ENCODE results near the gene HOXD9.

Gene HOXD9

DNA sequence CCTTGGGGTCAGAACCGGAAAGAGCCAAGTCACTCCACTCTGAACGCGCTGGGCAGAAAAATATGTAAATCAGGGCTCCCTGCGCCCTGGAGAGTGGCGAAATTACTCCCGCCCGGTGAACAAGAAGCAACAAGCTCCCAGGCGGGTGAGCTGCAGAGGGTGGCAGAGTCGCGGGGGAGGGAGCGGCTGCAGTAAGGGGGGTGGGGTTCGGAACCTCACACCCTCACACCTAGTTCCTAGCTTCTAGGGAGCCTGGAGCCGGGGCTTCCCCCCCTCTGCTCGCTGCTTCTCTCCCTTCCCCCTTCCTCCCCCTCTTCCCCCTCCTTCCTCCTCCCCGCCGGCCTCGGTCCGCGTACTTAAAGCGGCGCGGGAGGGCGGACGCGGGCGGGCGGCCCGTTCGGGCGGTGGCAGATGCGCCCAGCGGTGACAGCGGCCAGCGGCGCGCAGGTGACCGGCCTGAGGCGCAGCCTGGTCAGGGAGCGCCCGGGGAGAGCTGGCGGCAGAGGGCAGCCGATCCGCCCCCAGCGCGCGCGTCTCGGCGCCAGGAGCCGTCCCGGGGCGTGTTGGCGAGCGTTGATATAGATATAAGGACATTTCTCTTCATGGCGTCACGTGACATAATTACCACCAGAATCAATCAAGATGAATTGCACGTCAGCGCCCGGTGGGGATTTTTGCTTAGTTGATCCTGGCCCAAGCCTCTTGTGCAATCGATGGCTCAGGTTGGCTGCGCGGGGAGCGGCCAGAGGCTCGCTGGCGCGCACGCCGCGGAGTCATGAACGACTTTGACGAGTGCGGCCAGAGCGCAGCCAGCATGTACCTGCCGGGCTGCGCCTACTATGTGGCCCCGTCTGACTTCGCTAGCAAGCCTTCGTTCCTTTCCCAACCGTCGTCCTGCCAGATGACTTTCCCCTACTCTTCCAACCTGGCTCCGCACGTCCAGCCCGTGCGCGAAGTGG is 15.7 kb upstream of the HOXD9 start, which contains the start of gene HOXD11:
TSS of gene HOXD11 (plus strand) at position 700 of the 959 bp plus-strand sequence. CDS start at position 776, 76 bp downstream.
- no peak for TF ChIP-seq CTCF (IDR thresholded peaks at IDR 0.05)
- Histone ChIP-seq H3K27ac (no peak within 1 kb of the TSS), H3K4me3 (ENCODE audit: low read depth, low read length) (no peak within 1 kb of the TSS), H3K9ac (no peak within 1 kb of the TSS), H3K79me2 (no peaks in the 10 kb centered on the region), H3K27me3 (ENCODE audit: control insufficient read depth, insufficient read depth, low read length) (peaks cover 30% of the 10 kb centered on the region), H3K4me1 (no peaks in the 10 kb centered on the region), H3K9me3 (ENCODE audit: control insufficient read depth, low read length) (no peaks in the 10 kb centered on the region), H2AFZ (no peak within 1 kb of the TSS), H3K4me2 (ENCODE audit: low read length) (peak within 1 kb of the TSS; percentile 6), H3K36me3 (ENCODE audit: control insufficient read depth, insufficient read depth, low read length) (no peaks in the 10 kb centered on the region)

DNA sequence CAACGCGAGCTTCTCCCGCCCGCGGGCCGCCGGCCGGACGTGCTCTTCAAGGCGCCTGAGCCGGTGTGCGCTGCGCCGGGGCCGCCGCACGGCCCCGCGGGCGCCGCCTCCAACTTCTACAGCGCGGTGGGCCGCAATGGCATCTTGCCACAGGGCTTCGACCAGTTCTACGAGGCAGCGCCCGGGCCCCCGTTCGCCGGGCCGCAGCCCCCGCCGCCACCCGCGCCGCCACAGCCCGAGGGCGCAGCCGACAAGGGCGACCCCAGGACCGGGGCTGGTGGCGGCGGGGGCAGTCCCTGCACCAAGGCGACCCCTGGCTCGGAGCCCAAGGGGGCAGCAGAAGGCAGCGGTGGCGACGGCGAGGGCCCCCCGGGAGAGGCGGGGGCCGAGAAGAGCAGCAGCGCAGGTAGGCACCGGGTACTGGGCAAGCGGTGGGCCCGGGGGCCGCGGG is 14.8 kb upstream of the HOXD9 start:
- Histone ChIP-seq H3K4me3 (ENCODE audit: low read depth, low read length) (no peak overlapping the region), H3K9me3 (ENCODE audit: control insufficient read depth, low read length) (no peaks in the 10 kb centered on the region), H3K4me1 (no peaks in the 10 kb centered on the region), H3K36me3 (ENCODE audit: control insufficient read depth, insufficient read depth, low read length) (no peaks in the 10 kb centered on the region), H3K4me2 (ENCODE audit: low read length) (no peak overlapping the region), H3K27me3 (ENCODE audit: control insufficient read depth, insufficient read depth, low read length) (peaks cover 35% of the 10 kb centered on the region), H2AFZ (no peak overlapping the region), H3K79me2 (no peaks in the 10 kb centered on the region), H3K9ac (no peak overlapping the region), H3K27ac (no peak overlapping the region)
- no peak for TF ChIP-seq CTCF (IDR thresholded peaks at IDR 0.05)

DNA sequence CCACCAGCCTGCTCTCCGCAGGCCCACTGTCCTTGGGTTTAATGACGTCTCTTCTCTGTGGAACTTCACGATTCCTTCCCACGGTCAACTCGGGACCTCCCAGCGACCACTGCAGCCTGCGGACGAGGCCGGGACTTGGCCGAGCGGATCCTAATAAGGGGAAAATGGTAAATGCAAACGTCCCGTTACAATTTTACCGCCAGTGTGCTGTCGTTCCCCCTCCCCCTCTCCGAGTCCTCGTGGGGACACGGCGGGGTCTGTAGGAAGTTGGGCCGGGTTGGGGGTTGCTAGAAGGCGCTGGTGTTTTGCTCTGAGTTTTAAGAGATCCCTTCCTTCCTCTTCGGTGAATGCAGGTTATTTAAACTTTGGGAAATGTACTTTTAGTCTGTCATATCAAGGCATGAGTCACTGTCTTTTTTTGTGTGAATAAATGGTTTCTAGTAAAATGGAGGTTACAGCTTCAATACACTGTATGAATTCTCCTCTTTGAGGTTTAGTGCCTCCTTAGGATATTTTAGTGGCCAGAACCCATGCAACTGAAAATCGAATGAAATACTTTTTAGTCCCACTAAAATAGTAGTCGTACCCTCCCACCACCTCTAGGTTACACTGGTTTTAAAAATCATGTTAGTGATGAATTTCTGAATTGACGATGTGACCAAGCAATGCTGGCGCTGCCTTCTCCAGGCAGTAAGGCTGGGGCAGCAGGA is 13.2 kb upstream of the HOXD9 start:
- no peak overlapping the region for H3K4me2 ChIP-seq (ENCODE audit: low read length)
- H3K79me2 ChIP-seq: no peaks in the 10 kb centered on the region
- H3K9me3 ChIP-seq (ENCODE audit: control insufficient read depth, low read length): no peaks in the 10 kb centered on the region
- H3K4me3 ChIP-seq (ENCODE audit: low read depth, low read length): no peak overlapping the region
- no peaks in the 10 kb centered on the region for H3K36me3 ChIP-seq (ENCODE audit: control insufficient read depth, insufficient read depth, low read length)
- peaks cover 34% of the 10 kb centered on the region for H3K27me3 ChIP-seq (ENCODE audit: control insufficient read depth, insufficient read depth, low read length)
- no peaks in the 10 kb centered on the region for H3K4me1 ChIP-seq
- TF ChIP-seq CTCF (IDR thresholded peaks at IDR 0.05): no peak
- H2AFZ ChIP-seq: no peak overlapping the region
- H3K9ac ChIP-seq: no peak overlapping the region
- no peak overlapping the region for H3K27ac ChIP-seq

DNA sequence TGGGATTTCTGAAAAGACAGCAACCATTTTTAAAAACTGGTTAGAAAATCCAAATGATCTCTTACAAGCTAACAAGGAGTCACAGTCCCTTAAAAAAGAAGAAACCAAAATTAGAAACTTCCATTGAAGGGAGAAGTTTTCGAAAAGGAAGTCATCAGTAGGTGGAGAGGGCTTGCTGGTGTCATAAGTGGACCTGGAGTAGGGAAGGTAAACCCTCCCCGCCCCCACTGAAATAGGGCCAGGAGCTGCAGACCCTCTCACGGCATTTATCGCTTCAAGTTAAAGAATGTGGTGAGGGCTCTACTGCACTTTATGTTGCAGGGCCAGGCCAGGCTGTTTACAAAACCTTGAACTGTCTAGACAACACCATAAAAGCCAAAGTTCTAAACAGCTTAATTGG is 12.6 kb upstream of the HOXD9 start:
- no peak for TF ChIP-seq CTCF (IDR thresholded peaks at IDR 0.05)
- Histone ChIP-seq H3K9me3 (ENCODE audit: control insufficient read depth, low read length) (no peaks in the 10 kb centered on the region), H3K27ac (no peak overlapping the region), H2AFZ (no peak overlapping the region), H3K4me2 (ENCODE audit: low read length) (no peak overlapping the region), H3K9ac (no peak overlapping the region), H3K36me3 (ENCODE audit: control insufficient read depth, insufficient read depth, low read length) (no peaks in the 10 kb centered on the region), H3K4me3 (ENCODE audit: low read depth, low read length) (no peak overlapping the region), H3K4me1 (no peaks in the 10 kb centered on the region), H3K27me3 (ENCODE audit: control insufficient read depth, insufficient read depth, low read length) (peaks cover 38% of the 10 kb centered on the region), H3K79me2 (no peaks in the 10 kb centered on the region)
